ENCODE measurements around the gene SYCE3.
A peak's percentile ranks its signal among the peaks of the same experiment; 100 is the strongest.
"Not testable (repeated sequence)": the region's sequence is repeated elsewhere in the genome, so short reads cannot be mapped to it uniquely, and the experiment has no call there.

The SYCE3 gene

GRCh38 chr22:50520184-50520583, 42.5 kb downstream of the SYCE3 start:
- not testable (repeated sequence) for DNase-seq (ENCODE audit: low spot score)

GRCh38 chr22:50519151-50519550, 43.6 kb downstream of the SYCE3 start:
- DNase-seq (ENCODE audit: low spot score): no peak

- DNase-seq (ENCODE audit: low spot score): no peak
Observed at GRCh38 chr22:50518606-50519005, 44.1 kb downstream of the SYCE3 start.

DNA sequence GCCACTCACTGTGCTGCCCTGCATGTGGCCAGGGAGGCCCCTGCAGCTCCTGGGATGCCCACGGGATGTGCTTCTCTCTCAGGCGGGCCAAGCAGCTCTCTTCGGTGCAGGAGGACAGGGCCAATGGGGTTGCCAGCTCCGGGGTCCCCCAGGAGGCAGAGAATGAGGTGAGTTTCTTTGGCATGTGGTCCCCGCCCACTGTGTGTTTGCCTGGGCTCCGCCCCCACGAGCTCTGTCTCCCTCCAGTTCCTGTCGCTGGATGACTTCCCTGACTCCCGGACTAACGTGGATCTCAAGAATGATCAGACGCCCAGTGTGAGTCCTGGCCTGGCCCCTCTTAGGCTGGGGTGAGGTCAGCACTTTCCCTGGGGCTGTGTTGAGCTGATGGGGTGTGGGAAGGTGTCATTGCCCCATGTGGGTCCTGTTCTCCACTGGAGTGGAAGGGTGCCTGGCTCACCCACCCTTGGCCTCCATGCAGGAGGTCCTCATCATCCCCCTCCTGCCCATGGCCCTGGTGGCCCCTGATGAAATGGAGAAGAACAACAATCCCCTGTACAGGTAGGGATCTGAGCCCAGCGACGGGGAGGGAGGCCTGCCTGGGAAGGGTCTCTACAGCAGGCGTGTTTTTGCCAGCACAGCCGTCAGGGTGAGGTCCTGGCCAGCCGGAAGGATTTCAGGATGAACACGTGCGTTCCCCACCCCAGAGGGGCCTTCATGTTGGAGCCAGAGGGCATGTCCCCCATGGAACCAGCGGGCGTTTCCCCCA, 45.0 kb downstream of the SYCE3 start:
- DNase-seq (ENCODE audit: low spot score): no peak

GRCh38 chr22:50516891-50517290, 45.8 kb downstream of the SYCE3 start:
- DNase-seq (ENCODE audit: low spot score): no peak

DNA sequence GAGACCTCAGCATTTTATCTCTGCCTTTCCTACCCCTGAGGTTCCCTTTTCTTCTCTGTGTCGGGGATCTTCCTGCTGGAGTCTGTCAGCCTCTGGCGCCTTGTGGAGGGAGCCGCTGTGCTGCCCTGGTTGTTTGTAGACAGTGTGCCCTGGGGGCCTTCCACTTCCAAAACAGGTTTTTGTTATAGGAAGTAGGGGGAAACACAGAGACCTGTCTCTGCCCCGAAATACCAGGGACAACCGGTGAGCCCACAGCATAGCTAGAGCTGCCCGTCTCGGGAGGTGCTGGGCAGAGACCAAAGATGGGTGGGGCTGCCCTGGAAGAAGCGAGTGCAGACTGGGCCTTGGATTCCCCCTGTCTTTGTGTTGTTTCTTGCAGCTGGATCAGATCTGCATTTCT, 46.7 kb downstream of the SYCE3 start:
- DNase-seq (ENCODE audit: low spot score): no peak

DNA sequence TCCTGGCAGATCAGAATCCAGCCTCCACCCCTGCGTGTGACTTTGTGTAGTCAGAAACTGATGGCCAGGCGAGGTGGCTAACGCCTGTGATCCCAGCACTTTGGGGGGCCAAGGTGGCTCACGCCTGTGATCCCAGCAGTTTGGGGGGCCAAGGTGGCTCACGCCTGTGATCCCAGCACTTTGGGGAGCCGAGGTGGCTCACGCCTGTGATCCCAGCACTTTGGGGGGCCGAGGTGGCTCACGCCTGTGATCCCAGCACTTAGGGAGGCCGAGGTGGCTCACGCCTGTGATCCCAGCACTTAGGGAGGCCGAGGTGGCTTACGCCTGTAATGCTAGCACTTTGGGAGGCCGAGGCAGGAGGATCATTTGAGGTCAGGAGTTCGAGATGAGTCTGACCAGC, 49.5 kb downstream of the SYCE3 start:
- no peak for DNase-seq (ENCODE audit: low spot score)

GRCh38 chr22:50508897-50509296, 53.8 kb downstream of the SYCE3 start:
- no peak for DNase-seq (ENCODE audit: low spot score)

DNA sequence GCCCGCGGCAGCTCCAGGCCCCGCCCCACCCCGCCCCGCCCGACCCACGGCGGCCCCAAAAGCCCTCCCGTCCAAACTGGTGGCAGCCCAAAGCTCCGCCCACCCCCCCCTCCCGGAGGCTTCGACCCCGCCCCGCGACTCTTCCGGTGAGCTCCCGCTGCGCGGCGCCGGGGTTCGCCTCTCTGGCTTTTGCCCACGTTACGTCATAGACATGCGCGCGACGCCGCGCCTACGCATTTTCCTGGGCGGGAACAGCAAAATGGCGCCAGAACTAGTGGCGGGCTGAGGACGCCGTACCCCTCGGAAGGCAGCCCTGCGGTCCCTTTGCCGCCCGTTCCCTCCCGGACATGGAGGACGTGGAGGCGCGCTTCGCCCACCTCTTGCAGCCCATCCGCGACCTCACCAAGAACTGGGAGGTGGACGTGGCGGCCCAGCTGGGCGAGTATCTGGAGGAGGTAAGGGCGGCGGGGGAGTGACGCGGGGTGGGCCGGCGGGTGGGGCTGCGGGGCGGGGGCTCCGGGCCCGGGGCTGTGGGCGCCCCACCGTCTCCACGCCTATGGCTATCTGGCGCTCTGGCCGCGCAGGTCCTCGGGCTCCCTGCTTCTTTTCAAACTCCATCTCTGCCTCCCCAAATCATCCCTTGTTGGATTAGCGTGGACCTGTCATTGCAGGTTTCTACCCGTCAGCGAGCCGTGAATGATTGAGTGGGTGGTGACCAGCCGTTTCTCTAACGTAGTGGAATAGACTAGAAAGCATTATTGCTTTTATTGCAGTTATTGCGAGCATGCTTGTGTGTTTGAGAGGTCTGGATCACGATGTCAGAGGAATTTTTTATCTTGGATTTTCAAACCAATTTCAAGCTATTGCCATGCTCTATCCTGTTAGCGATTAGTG, 54.5 kb downstream of the SYCE3 start, which contains the start of gene NCAPH2:
Gene NCAPH2 (plus strand): TSS at position 234 of the 894 bp plus-strand sequence. CDS start 114 bp downstream, at position 348.
- DNase-seq (ENCODE audit: low spot score): peak; percentile 100

GRCh38 chr22:50507421-50507990, 55.2 kb downstream of the SYCE3 start, which contains the start of gene LMF2:
Gene LMF2 (minus strand): TSS chr22:50507702. CDS start chr22:50507675, 27 bp downstream.
- DNase-seq (ENCODE audit: low spot score): peak; percentile 99

- peak; percentile 43 for DNase-seq (ENCODE audit: low spot score)
Observed at GRCh38 chr22:50506611-50507420, 55.9 kb downstream of the SYCE3 start.

GRCh38 chr22:50505776-50506610, 56.7 kb downstream of the SYCE3 start:
- peak; percentile 28 for DNase-seq (ENCODE audit: low spot score)

DNA sequence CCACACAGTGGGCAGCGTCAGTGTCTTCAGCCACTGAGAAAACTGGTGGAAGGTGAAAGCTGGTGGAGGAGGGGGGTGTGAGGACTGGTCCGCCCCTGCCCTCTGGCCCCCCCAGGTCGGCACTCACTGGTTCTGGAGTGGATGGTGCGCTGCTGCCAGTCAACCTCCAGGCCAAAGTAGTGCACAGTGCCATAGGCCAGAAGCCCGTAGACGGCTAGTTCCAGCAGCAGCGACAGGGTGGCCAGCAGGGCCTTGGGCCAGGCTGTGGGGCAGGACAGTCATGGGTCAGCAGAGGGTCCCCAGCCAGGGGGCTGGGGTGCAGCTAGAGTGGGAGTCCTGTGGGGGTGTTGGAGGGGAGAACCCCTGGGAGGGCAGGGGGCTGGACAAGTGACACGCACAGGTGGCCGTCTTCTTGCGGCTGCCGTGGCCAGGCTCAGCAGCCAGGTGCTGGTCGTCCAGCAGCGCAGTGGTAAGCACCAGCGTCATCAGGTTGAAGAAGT, 57.4 kb downstream of the SYCE3 start:
- DNase-seq (ENCODE audit: low spot score): no peak

GRCh38 chr22:50504369-50505211, 58.1 kb downstream of the SYCE3 start:
- DNase-seq (ENCODE audit: low spot score): no peak

DNA sequence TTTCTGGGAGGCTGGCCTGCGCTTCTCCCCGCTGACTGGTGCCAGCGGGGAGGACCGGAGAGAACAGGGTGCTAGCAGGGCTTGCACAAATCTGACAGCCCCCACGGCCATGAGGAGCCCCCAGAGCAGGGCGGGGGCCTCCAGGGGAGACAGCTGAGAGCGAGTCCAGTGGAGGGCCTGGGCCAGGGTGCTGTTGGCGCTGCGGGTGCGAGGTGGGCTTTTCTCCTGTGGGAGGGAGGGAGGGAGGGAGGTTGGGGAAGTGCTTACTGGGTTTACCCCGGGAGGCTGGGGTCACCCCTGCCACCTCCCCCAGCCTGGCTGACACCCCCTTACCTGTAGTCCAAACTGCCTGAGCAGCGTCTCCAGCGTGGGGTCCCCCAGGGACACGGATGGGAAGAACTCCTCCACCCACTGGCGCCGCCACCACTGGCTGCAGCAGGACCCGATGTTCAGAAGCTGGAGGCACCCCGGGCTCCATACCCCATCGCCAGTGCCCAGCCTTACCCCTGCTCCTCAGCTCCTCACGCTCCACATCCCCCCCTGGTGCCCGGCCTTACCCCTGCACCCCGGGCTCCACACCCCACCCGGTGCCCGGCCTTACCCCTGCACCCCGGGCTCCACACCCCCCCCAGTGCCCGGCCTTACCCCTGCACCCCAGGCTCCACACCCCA, 59.1 kb downstream of the SYCE3 start:
- DNase-seq (ENCODE audit: low spot score): no peak

GRCh38 chr22:50502628-50503474, 59.9 kb downstream of the SYCE3 start:
- DNase-seq (ENCODE audit: low spot score): no peak

GRCh38 chr22:50502096-50502495, 60.6 kb downstream of the SYCE3 start:
- no peak for DNase-seq (ENCODE audit: low spot score)

Measured in iPS-NIHi11 (cell line).